Measurements from ENCODE around the gene DCHS2.
A peak's percentile ranks its signal among the peaks of the same experiment; 100 is the strongest.

The DCHS2 gene

GRCh38 chr4:154517591-154517990 lies 26.0 kb upstream of the DCHS2 start:
- Histone ChIP-seq H3K9me3 (replicated peaks in 1 of 2; ENCODE audit: control insufficient read depth in 2 of 2, insufficient read depth in 1 of 2, low read depth in 1 of 2, low read length in 2 of 2) (peaks cover 0 to 3% of the 10 kb centered on the region in 2 donors), H3K4me1 (ENCODE audit: control insufficient read depth in 2 of 2, insufficient read depth in 1 of 2, low read depth in 1 of 2, low read length in 2 of 2) (peaks cover 8 to 35% of the 10 kb centered on the region in 2 donors), H2AFZ (ENCODE audit: low read length) (no peak overlapping the region), H3K4me3 (ENCODE audit: low read length in 2 of 2) (no peak overlapping the region), H2AK5ac (ENCODE audit: low read depth, low read length) (no peak overlapping the region), H3K36me3 (replicated peaks in 1 of 2; ENCODE audit: control insufficient read depth in 2 of 2, insufficient read depth in 2 of 2, low read length in 2 of 2) (no peaks in the 10 kb centered on the region), H3K4me2 (ENCODE audit: insufficient read depth, low read length, poor library complexity, severe bottlenecking) (no peak overlapping the region), H2BK12ac (ENCODE audit: low read length) (no peak overlapping the region), H3K27me3 (ENCODE audit: control insufficient read depth in 3 of 3, insufficient read depth in 3 of 3, low read depth in 1 of 3, low read length in 3 of 3) (no peaks in the 10 kb centered on the region), H4K91ac (ENCODE audit: low read depth, low read length, poor library complexity) (no peak overlapping the region), H2BK5ac (ENCODE audit: low read length) (no peak overlapping the region), H3K18ac (ENCODE audit: low read length) (no peak overlapping the region), H4K8ac (ENCODE audit: low read depth, low read length) (no peak overlapping the region), H3K14ac (ENCODE audit: low read length) (no peak overlapping the region), H3K23ac (ENCODE audit: low read depth, low read length, poor library complexity) (no peak overlapping the region), H3K4ac (ENCODE audit: low read length) (no peak overlapping the region), H3K27ac (replicated peaks; ENCODE audit: low read length) (no peak overlapping the region), H2BK120ac (ENCODE audit: low read depth, low read length) (no peak overlapping the region), H2BK15ac (ENCODE audit: low read length) (no peak overlapping the region), H3K79me1 (ENCODE audit: low read depth, low read length) (no peaks in the 10 kb centered on the region), H3K9ac (ENCODE audit: low read depth, low read length, poor library complexity) (no peak overlapping the region)
- no CpG with 5 or more reads among the region's 4 CpGs for WGBS, 2 donors (ENCODE audit: extremely low coverage in 2 of 2, insufficient read length in 2 of 2, insufficient replicate concordance in 1 of 2)
- no peak for DNase-seq (ENCODE audit: low spot score)

- Histone ChIP-seq H2AFZ (ENCODE audit: low read length) (peak overlapping the region; percentile 50), H4K91ac (ENCODE audit: low read depth, low read length, poor library complexity) (no peak overlapping the region), H3K36me3 (replicated peaks in 1 of 2; ENCODE audit: control insufficient read depth in 2 of 2, insufficient read depth in 2 of 2, low read length in 2 of 2) (no peaks in the 10 kb centered on the region), H2BK5ac (ENCODE audit: low read length) (no peak overlapping the region), H3K23ac (ENCODE audit: low read depth, low read length, poor library complexity) (no peak overlapping the region), H2BK12ac (ENCODE audit: low read length) (no peak overlapping the region), H3K4me3 (ENCODE audit: low read length in 2 of 2) (no peak overlapping the region), H3K9me3 (replicated peaks in 1 of 2; ENCODE audit: control insufficient read depth in 2 of 2, insufficient read depth in 1 of 2, low read depth in 1 of 2, low read length in 2 of 2) (peaks cover 0 to 3% of the 10 kb centered on the region in 2 donors), H3K4ac (ENCODE audit: low read length) (no peak overlapping the region), H2BK120ac (ENCODE audit: low read depth, low read length) (no peak overlapping the region), H2BK15ac (ENCODE audit: low read length) (no peak overlapping the region), H3K18ac (ENCODE audit: low read length) (no peak overlapping the region), H3K4me1 (ENCODE audit: control insufficient read depth in 2 of 2, insufficient read depth in 1 of 2, low read depth in 1 of 2, low read length in 2 of 2) (peaks cover 12 to 37% of the 10 kb centered on the region in 2 donors), H3K4me2 (ENCODE audit: insufficient read depth, low read length, poor library complexity, severe bottlenecking) (no peak overlapping the region), H3K27ac (replicated peaks; ENCODE audit: low read length) (no peak overlapping the region), H4K8ac (ENCODE audit: low read depth, low read length) (no peak overlapping the region), H3K27me3 (ENCODE audit: control insufficient read depth in 3 of 3, insufficient read depth in 3 of 3, low read depth in 1 of 3, low read length in 3 of 3) (no peaks in the 10 kb centered on the region), H3K14ac (ENCODE audit: low read length) (no peak overlapping the region), H2AK5ac (ENCODE audit: low read depth, low read length) (no peak overlapping the region), H3K79me1 (ENCODE audit: low read depth, low read length) (no peaks in the 10 kb centered on the region), H3K9ac (ENCODE audit: low read depth, low read length, poor library complexity) (no peak overlapping the region)
- DNase-seq (ENCODE audit: low spot score) = no peak
- WGBS, 2 donors (ENCODE audit: extremely low coverage in 2 of 2, insufficient read length in 2 of 2, insufficient replicate concordance in 1 of 2) = no CpG with 5 or more reads among the region's 1 CpG
These were observed 24.9 kb upstream of the DCHS2 start for GRCh38 chr4:154516318-154517029.

GRCh38 chr4:154511981-154512380 lies 20.4 kb upstream of the DCHS2 start:
- H3K4me1 ChIP-seq (ENCODE audit: control insufficient read depth in 2 of 2, insufficient read depth in 1 of 2, low read depth in 1 of 2, low read length in 2 of 2) = peaks cover 10 to 27% of the 10 kb centered on the region in 2 donors
- H4K8ac ChIP-seq (ENCODE audit: low read depth, low read length) = no peak overlapping the region
- no peak overlapping the region for H2BK15ac ChIP-seq (ENCODE audit: low read length)
- DNase-seq (ENCODE audit: low spot score) = no peak
- H3K79me1 ChIP-seq (ENCODE audit: low read depth, low read length) = no peaks in the 10 kb centered on the region
- H2AK5ac ChIP-seq (ENCODE audit: low read depth, low read length) = no peak overlapping the region
- H4K91ac ChIP-seq (ENCODE audit: low read depth, low read length, poor library complexity) = no peak overlapping the region
- no peak overlapping the region for H3K4me3 ChIP-seq (ENCODE audit: low read length in 2 of 2)
- H3K14ac ChIP-seq (ENCODE audit: low read length) = no peak overlapping the region
- H3K4ac ChIP-seq (ENCODE audit: low read length) = no peak overlapping the region
- no peak overlapping the region for H2BK5ac ChIP-seq (ENCODE audit: low read length)
- no peak overlapping the region for H2BK120ac ChIP-seq (ENCODE audit: low read depth, low read length)
- no peak overlapping the region for H3K27ac ChIP-seq (replicated peaks; ENCODE audit: low read length)
- H3K27me3 ChIP-seq (ENCODE audit: control insufficient read depth in 3 of 3, insufficient read depth in 3 of 3, low read depth in 1 of 3, low read length in 3 of 3) = no peaks in the 10 kb centered on the region
- no peak overlapping the region for H3K9ac ChIP-seq (ENCODE audit: low read depth, low read length, poor library complexity)
- no CpG with 5 or more reads among the region's 4 CpGs for WGBS, 2 donors (ENCODE audit: extremely low coverage in 2 of 2, insufficient read length in 2 of 2, insufficient replicate concordance in 1 of 2)
- H3K9me3 ChIP-seq (replicated peaks in 1 of 2; ENCODE audit: control insufficient read depth in 2 of 2, insufficient read depth in 1 of 2, low read depth in 1 of 2, low read length in 2 of 2) = peaks cover 0 to 3% of the 10 kb centered on the region in 2 donors
- H2BK12ac ChIP-seq (ENCODE audit: low read length) = no peak overlapping the region
- no peak overlapping the region for H3K23ac ChIP-seq (ENCODE audit: low read depth, low read length, poor library complexity)
- H3K18ac ChIP-seq (ENCODE audit: low read length) = no peak overlapping the region
- peak overlapping the region; percentile 84 for H2AFZ ChIP-seq (ENCODE audit: low read length)
- no peak overlapping the region for H3K4me2 ChIP-seq (ENCODE audit: insufficient read depth, low read length, poor library complexity, severe bottlenecking)
- H3K36me3 ChIP-seq (replicated peaks in 1 of 2; ENCODE audit: control insufficient read depth in 2 of 2, insufficient read depth in 2 of 2, low read length in 2 of 2) = no peaks in the 10 kb centered on the region

GRCh38 chr4:154511548-154511947 lies 19.9 kb upstream of the DCHS2 start:
- H2AK5ac ChIP-seq (ENCODE audit: low read depth, low read length) = peak overlapping the region; percentile 17
- no peak overlapping the region for H3K9ac ChIP-seq (ENCODE audit: low read depth, low read length, poor library complexity)
- peaks cover 10 to 22% of the 10 kb centered on the region in 2 donors for H3K4me1 ChIP-seq (ENCODE audit: control insufficient read depth in 2 of 2, insufficient read depth in 1 of 2, low read depth in 1 of 2, low read length in 2 of 2)
- no peak overlapping the region for H2BK5ac ChIP-seq (ENCODE audit: low read length)
- peak overlapping the region; percentile 84 for H2AFZ ChIP-seq (ENCODE audit: low read length)
- no peak overlapping the region for H4K91ac ChIP-seq (ENCODE audit: low read depth, low read length, poor library complexity)
- H3K79me1 ChIP-seq (ENCODE audit: low read depth, low read length) = no peaks in the 10 kb centered on the region
- no peak overlapping the region for H2BK120ac ChIP-seq (ENCODE audit: low read depth, low read length)
- H3K36me3 ChIP-seq (replicated peaks in 1 of 2; ENCODE audit: control insufficient read depth in 2 of 2, insufficient read depth in 2 of 2, low read length in 2 of 2) = no peaks in the 10 kb centered on the region
- H3K27ac ChIP-seq (replicated peaks; ENCODE audit: low read length) = no peak overlapping the region
- H3K4ac ChIP-seq (ENCODE audit: low read length) = no peak overlapping the region
- no peak overlapping the region for H2BK12ac ChIP-seq (ENCODE audit: low read length)
- H4K8ac ChIP-seq (ENCODE audit: low read depth, low read length) = no peak overlapping the region
- no CpG with 5 or more reads among the region's 2 CpGs for WGBS, 2 donors (ENCODE audit: extremely low coverage in 2 of 2, insufficient read length in 2 of 2, insufficient replicate concordance in 1 of 2)
- H3K18ac ChIP-seq (ENCODE audit: low read length) = no peak overlapping the region
- H3K4me2 ChIP-seq (ENCODE audit: insufficient read depth, low read length, poor library complexity, severe bottlenecking) = no peak overlapping the region
- no peak overlapping the region for H2BK15ac ChIP-seq (ENCODE audit: low read length)
- H3K14ac ChIP-seq (ENCODE audit: low read length) = no peak overlapping the region
- H3K4me3 ChIP-seq (ENCODE audit: low read length in 2 of 2) = no peak overlapping the region
- no peak overlapping the region for H3K23ac ChIP-seq (ENCODE audit: low read depth, low read length, poor library complexity)
- H3K9me3 ChIP-seq (replicated peaks in 1 of 2; ENCODE audit: control insufficient read depth in 2 of 2, insufficient read depth in 1 of 2, low read depth in 1 of 2, low read length in 2 of 2) = peaks cover 0 to 3% of the 10 kb centered on the region in 2 donors
- no peaks in the 10 kb centered on the region for H3K27me3 ChIP-seq (ENCODE audit: control insufficient read depth in 3 of 3, insufficient read depth in 3 of 3, low read depth in 1 of 3, low read length in 3 of 3)
- no peak for DNase-seq (ENCODE audit: low spot score)

All from neuronal stem cell (in vitro differentiated cells).